Stimulated activated CD4-positive, alpha-beta T cell treated with anti-CD3 and anti-CD28 coated beads, Interleukin-15, amount 100 ng/mL, for 24 hours (primary cell): Measurements from ENCODE around the gene MCM7.

ENCODE experiments used
- DNase-seq: peaks from one replicate; pipeline ENCODE4 v3.0.0-alpha.2; 2020

The MCM7 gene

GRCh38 chr7:100065452-100066186 lies 35.6 kb downstream of the MCM7 start:
- DNase-seq = no peak

- DNase-seq = no peak
These were observed 37.0 kb downstream of the MCM7 start for GRCh38 chr7:100064162-100064561.

GRCh38 chr7:100063376-100063775 lies 37.8 kb downstream of the MCM7 start:
- DNase-seq = no peak

- DNase-seq = no peak
These were observed 39.5 kb downstream of the MCM7 start for GRCh38 chr7:100061518-100062193.

GRCh38 chr7:100059251-100059739 lies 41.9 kb downstream of the MCM7 start:
- DNase-seq = no peak

GRCh38 chr7:100057006-100057405 lies 44.2 kb downstream of the MCM7 start:
- no peak for DNase-seq

GRCh38 chr7:100053215-100053614 lies 48.0 kb downstream of the MCM7 start:
- peak; percentile 14 for DNase-seq

GRCh38 chr7:100051611-100052010 lies 49.6 kb downstream of the MCM7 start:
- DNase-seq = no peak

GRCh38 chr7:100049441-100050291 lies 51.5 kb downstream of the MCM7 start, which contains the start of gene ZSCAN21:
Gene ZSCAN21 (plus strand): TSS chr7:100049774. CDS start chr7:100057007, 7,233 bp downstream.
- peak; percentile 88 for DNase-seq

- DNase-seq = no peak
These were observed 52.5 kb downstream of the MCM7 start for GRCh38 chr7:100048680-100049079.

GRCh38 chr7:100044718-100045117 lies 56.5 kb downstream of the MCM7 start:
- DNase-seq = no peak
